ENCODE results near the gene TBL1X.

The TBL1X gene

DNA sequence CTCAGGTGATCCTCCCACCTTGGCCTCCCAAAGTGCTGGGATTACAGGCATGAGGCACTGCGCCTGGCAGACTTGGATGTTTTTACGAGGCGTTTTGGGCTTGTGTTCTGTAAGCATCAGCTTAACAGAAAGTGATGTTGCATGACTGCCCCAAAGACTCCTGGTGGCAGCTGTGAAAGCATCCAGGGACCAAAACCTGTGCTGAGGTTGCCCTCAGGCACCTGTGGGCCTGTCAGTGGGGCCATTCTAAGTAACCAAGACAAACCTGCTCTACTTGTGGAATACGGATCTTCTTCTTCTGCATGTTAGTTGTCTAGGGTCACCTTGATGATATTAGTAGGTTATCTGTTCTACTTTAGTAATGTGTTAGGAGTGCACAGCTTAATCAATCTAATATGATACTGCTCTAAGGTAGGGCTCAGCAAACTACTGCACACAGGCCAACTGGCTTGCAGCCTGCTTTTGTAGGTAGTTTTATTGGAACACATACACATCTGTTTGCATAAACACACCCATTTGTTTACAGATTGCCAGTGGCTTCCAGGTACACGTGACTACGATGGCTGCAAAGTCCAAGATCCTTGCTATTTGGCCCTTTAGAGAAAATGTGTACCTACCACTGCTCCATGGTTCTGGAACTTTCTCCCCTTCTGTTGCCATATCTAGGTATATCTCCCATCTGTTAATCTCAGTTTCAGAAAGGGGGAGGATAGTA lies 164.1 kb downstream of the TBL1X start:
- no peak overlapping the region for H3K4me3 ChIP-seq (ENCODE audit: low read depth, low read length)
- in situ Hi-C loops (cut with HindIII; ENCODE audit: low sequenced_read_pairs): no loop called here
- TF ChIP-seq, protein P1, sequence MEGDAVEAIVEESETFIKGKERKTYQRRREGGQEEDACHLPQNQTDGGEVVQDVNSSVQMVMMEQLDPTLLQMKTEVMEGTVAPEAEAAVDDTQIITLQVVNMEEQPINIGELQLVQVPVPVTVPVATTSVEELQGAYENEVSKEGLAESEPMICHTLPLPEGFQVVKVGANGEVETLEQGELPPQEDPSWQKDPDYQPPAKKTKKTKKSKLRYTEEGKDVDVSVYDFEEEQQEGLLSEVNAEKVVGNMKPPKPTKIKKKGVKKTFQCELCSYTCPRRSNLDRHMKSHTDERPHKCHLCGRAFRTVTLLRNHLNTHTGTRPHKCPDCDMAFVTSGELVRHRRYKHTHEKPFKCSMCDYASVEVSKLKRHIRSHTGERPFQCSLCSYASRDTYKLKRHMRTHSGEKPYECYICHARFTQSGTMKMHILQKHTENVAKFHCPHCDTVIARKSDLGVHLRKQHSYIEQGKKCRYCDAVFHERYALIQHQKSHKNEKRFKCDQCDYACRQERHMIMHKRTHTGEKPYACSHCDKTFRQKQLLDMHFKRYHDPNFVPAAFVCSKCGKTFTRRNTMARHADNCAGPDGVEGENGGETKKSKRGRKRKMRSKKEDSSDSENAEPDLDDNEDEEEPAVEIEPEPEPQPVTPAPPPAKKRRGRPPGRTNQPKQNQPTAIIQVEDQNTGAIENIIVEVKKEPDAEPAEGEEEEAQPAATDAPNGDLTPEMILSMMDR (IDR thresholded peaks at IDR 0.05; ENCODE audit: low read depth, low read length, missing control alignments): no peak
- no peak for DNase-seq (ENCODE audit: low read depth)

DNA sequence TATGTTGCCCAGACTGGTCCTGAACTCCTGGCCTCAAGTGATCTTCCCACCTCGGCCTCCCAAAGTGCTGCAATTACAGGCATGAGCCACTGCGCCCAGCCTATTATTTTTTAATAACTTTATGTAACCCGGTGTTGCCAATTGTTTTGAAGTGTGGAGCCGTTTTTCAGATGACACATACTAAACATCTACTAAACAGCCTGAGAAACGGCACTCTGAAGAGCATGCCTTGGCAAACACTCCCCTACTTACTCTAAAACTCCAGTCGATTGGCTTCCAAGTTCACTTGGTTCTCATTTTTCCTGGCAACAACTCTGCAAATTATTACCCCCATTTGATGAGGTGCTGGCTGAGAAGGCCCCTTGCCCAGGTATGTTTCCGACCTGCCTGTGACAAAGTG lies 169.7 kb downstream of the TBL1X start:
- TF ChIP-seq, protein P1 (IDR thresholded peaks at IDR 0.05; ENCODE audit: low read depth, low read length, missing control alignments): no peak
- H3K4me3 ChIP-seq (ENCODE audit: low read depth, low read length): no peak overlapping the region
- in situ Hi-C loops (cut with HindIII; ENCODE audit: low sequenced_read_pairs): no loop called here
- no peak for DNase-seq (ENCODE audit: low read depth)

DNA sequence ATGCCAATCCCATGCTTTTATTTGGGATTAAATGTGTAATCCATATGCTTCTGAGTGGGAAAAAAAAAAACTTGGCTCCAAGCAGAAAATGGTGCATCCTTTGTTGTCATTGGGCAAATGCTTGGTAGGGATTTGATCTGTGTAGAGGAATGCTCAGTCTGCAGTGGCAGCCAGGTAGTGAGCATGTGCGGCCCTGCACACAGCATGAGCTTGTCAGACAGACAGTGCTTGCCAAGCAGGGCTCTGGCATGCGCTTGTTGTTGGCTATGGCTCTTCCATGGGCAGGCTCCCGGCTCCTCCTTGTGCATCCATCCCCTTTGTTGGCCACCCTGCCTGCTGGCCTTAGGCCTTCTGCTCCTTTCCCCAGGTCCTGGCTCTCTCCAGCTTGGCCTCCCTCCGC lies 170.5 kb downstream of the TBL1X start:
- H3K4me3 ChIP-seq (ENCODE audit: low read depth, low read length): no peak overlapping the region
- TF ChIP-seq, protein P1 (IDR thresholded peaks at IDR 0.05; ENCODE audit: low read depth, low read length, missing control alignments): no peak
- in situ Hi-C loops (cut with HindIII; ENCODE audit: low sequenced_read_pairs): no loop called here
- no peak for DNase-seq (ENCODE audit: low read depth)

DNA sequence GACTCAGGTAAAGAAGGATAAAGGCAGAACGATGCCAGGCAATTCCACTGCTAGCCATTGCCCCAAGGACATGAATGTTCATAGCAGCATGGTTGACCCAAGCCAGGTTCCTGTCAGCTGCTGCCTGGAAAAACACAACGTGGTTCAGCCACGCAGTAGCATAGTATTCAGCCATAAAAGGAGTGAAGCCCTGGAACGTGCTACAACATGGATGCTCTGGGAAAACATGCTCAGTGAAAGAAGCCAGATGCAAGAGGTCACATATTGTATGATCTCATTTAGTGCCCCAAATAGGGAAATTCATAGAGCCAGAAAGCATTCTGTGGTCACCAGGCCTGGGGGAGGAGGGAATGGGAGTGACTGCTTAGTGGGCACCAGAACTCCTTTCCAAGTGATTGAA lies 170.9 kb downstream of the TBL1X start:
- in situ Hi-C loops (cut with HindIII; ENCODE audit: low sequenced_read_pairs): no loop called here
- no peak for DNase-seq (ENCODE audit: low read depth)
- H3K4me3 ChIP-seq (ENCODE audit: low read depth, low read length): no peak overlapping the region
- TF ChIP-seq, protein P1 (IDR thresholded peaks at IDR 0.05; ENCODE audit: low read depth, low read length, missing control alignments): no peak

DNA sequence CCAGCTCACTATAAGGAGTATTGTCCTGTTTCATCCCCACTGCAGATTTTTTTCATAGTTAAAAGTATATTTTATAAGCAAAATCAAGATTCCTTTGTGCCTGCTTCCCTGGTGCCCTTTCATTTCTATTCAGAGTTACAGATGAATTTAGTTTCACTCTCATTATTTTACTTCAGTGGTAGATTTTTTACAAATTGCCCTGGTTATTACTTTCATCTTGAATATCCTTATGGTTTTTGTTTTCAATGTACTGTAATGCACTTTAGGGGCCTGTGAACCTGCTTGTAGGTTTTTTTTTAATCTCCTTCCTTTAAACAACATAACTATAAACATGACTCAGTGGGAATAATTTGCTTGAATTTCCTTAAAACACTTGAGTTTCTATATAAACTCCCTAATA lies 174.0 kb downstream of the TBL1X start:
- in situ Hi-C loops (cut with HindIII; ENCODE audit: low sequenced_read_pairs): no loop called here
- DNase-seq (ENCODE audit: low read depth): no peak
- TF ChIP-seq, protein P1 (IDR thresholded peaks at IDR 0.05; ENCODE audit: low read depth, low read length, missing control alignments): no peak
- no peak overlapping the region for H3K4me3 ChIP-seq (ENCODE audit: low read depth, low read length)

DNA sequence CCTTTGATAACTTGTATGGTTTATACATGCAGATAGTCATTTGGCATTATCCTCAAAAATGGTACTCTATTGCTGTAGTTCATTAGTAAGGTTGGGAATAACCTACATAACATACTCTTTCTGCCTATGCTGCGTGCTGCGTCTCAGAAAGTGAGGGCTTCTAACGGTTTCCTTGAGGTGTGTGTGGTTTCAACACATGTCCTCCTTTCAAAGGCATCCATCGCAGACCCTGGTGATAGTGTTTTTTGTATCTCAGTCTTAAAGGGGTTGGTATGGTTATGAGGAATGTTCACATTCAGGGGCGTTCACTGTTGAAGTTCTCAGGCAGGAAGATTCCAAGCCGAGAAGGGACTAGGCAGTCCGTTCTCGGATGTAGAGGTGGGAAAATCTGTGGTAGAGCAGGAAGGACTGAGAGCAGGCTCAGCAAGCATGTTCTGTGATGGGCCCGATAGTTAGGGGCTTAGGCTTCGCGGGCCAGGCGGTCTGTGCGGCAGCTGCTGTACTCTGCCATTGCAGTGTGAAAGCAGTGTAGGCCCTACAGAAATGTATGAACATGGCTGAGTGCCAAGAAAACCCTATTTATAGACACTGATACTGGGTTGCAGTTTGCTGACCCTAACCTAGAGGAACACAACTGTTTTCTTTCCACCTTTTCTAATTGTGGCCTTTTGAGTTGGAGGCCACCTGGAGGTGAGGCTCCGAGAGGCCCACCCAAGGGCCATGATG lies 177.6 kb downstream of the TBL1X start:
- no peak for DNase-seq (ENCODE audit: low read depth)
- TF ChIP-seq, protein P1 (IDR thresholded peaks at IDR 0.05; ENCODE audit: low read depth, low read length, missing control alignments): no peak
- in situ Hi-C loops (cut with HindIII; ENCODE audit: low sequenced_read_pairs): no loop called here
- H3K4me3 ChIP-seq (ENCODE audit: low read depth, low read length): no peak overlapping the region

Measured in astrocyte of the cerebellum (primary cell).